GM19467 (cell line): ENCODE results near the gene PRRC2C.
A peak's percentile ranks its signal among the peaks of the same experiment; 100 is the strongest.
"Not testable (repeated sequence)": the region's sequence is repeated elsewhere in the genome, so short reads cannot be mapped to it uniquely, and the experiment has no call there.

Experiments
- ATAC-seq: cut with Tn5 transposase; IDR thresholded peaks from one replicate; pipeline ENCODE4 v1.9.1; 2021; ENCODE audit warnings: mild to moderate bottlenecking, moderate library complexity; ENCODE audit not compliant: unreplicated experiment

PRRC2C gene

DNA sequence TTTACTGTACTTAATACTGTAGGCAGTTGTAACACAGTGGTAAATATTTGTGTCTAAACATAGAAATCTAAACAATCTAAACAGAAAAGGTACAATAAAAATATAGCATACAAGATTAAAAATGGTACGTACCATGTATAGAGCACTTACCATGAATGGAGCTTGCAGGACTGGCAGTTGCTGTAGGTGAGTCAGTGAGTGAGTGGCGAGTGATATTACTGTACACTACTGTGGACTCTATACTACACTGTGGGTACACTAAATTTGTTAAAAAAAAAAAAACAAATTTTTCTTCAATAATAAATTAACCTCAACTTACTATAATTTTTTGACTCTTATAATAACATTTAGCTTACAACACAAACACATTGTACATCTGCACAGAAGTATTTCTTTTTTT, 97.3 kb downstream of the PRRC2C start:
- no peak for ATAC-seq

DNA sequence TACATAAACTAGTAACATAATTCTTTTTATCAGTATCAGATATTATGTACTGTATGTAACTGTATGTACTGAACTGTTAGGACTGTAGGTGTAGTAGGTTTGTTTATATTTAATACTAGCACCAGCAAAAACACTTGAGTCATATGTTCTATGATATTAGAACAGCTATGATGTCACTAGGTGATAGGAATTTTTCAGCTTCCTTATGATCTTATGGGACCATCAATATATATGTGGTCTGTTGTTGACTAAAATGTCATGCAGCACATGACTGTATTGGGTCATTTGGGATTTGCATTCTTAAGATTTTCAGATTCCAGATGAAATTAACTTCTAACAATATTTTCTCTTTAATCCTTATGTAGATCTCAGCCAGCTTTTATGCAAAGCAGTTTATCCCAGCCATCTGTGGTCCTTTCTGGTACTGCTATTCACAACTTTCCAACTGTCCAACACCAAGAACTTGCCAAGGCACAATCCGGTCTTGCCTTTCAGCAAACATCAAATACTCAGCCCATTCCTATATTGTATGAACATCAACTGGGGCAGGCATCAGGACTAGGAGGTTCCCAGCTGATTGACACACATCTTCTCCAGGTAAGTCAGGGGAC, 98.4 kb downstream of the PRRC2C start:
- no peak for ATAC-seq

DNA sequence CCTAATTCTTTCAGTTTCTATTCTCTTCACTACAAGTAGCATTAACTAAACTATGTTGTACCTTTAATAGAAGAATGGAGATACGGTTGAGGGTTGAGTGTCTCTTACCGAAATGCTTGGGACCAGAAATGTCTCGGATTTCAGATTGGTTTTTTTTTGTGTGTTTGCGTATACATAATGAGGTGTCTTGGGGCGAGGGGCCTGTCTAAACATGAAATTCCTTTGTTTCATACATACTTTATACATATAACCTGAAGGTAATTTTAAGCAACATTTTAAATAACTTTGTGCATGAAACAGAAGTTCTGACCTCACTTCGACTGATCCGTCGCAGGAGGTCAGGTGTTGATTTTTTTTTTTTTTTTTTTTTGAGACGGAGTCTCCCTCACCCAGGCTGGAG, 100.4 kb downstream of the PRRC2C start:
- ATAC-seq, result no peak

DNA sequence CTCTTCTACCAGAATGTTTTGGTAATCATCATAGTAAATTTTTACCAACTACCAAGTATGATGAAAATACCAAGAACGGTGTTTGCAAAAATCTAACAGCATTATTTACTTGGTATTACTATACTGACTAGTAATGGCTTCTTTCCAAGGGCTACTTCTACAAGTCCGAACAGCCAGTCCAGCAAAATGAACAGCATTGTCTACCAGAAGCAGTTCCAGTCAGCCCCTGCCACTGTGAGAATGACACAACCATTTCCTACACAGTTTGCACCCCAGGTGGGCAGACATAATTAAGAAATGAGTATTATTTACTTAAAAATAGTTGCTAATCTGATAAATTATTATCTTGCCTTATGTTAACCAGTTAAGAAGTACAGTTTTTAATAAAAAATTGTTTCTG, 102.9 kb downstream of the PRRC2C start:
- no peak for ATAC-seq

DNA sequence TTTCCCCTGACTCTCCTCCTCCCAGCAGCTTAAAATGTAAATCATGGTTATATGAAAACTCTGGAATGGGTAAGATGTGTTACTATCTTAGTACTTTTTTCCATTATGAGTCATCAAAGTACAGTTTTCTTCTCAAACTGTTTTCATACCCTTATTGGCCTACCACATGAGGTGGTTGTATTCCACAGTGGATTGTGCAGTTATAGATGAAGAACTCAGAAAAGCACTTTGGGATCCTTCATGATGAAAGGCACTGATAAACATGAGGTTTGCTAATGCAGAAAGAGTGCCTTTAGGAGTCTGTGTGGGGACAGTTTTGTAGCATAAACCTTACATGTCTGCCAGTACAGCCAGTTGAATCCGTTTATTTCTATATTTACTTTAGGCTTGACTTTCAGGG, 104.7 kb downstream of the PRRC2C start:
- no peak for ATAC-seq

DNA sequence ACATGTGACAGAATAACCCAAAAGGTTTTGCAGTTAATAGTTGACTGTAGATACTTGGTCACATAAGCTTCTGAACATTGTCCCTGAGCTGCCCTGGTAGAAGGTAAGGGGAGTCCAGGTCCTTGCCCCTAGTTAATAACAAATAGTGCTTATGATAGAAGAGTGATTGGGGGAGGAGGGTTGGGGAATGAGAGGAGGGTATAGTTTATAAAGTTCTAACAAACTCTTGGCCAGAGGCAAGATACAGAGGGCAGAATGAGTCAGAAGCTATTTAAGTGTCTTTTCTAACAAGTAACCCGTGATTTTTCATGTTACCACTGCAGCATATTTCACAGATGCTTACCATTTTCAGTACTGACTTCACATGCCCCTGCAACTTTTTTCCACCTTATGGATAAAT, 110.0 kb downstream of the PRRC2C start:
- ATAC-seq, result no peak

DNA sequence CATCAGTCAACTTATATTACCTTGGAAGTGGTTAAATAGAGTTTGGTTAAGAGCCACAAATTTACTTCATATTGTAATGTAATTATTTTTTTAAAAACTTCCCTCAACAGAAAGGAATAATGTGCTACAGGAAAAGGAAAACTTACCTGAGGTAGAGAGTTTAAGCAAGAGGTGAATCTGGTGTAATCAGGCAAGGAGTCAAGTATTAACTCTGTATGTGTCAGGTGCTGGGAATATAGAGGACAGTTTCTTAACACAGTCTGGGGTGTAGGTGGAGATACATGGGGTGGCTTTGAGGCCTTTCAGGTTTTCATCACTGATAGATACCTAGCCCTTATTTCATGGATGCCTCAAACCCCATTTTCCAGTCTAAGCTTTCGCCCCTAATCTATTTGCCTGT, 110.8 kb downstream of the PRRC2C start:
- ATAC-seq, result no peak

DNA sequence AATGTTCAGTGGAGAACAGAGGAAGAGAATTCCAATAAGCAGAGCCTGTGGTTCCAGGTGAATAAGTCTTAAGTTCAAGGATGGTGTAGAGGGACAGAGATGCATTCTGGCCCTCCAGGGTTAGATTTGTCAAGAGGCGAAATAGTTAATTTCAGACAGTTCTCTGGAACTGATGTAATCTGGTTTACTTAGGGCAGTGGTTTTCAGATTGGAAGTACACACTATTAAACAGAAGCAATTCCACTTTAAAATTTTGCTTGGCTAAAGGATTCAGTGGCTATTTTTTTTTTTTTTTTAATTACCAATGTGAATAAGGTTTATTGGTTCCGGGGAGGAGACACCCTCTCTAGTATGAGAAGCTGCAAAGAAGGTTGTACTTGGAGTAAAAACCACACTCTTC, 111.4 kb downstream of the PRRC2C start:
- no peak for ATAC-seq

DNA sequence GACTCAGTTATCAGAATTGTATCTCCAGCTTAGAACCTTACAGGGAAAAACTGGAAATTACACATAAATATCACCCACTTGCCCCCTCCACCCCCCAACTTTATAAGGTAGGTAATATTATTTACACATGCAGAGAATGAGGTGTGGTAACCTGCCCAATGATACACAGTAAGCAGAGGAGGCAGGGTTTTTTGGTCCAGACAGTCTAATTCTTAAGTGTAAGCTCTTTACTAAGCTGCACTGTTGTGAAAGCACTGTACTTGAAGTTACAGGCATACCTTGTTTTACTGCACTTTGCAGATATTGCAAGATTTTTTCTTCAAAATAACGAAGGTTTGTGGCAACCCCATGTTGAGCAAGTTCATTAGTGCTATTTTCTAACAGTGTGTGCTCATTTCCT, 111.9 kb downstream of the PRRC2C start:
- no peak for ATAC-seq

DNA sequence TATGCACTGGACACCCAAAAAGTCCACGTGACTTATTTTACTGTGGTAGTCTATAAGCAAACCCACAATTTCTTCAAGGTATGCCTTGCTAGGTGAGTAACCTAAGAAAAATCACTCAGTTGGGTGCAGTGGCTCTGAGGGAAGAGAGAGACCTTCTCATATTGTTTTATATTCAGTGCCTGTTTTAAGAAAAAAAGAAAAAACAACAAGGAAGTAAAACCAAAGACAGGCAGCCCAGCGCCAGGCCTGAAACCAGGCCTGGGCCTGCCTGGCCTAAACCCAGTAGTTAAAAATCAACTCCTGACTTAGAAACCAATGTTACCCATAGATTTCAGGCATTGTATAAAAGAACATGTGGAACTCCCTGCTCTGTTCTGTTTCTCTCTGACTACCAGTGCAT, 115.0 kb downstream of the PRRC2C start:
- ATAC-seq, result not testable (repeated sequence)

DNA sequence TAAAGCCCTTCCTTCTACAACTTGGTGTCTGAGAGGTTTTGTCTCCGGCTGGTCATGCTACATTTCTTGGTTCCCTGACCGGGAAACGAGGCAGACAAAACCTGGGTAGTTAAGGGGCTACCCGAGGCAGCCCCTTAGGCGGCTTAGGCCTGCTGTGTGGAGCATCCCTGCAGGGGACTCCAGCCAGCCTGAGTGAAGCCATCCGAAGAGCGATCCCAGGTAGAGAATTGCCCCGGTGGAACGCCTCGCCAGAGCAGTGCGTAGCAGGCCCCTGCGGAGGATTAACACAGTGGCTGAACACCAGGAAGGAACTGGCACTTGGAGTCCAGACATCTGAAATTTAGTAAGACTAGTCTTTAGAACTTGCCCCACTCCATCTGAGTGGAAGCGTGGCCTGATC, 115.5 kb downstream of the PRRC2C start:
- no peak for ATAC-seq

DNA sequence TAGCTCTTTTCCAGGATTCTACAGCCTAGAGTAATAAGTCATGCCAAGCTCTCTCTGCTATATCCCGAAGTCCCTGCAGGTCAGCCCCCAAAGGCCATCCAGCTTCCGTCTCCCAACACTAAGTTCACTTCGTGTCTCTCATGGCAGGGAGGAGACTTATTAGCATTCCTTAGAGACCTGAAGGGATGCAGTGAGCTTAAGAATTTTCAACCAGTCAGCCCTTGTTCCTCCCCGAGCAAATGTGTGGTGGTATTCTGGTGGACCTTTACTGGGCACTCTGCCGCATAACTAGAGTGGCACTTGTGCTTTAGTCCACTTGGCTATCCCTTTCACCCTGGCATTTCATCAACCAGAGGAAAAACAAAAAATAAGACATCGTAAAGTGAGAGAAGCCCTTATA, 117.7 kb downstream of the PRRC2C start:
- not testable (repeated sequence) for ATAC-seq

DNA sequence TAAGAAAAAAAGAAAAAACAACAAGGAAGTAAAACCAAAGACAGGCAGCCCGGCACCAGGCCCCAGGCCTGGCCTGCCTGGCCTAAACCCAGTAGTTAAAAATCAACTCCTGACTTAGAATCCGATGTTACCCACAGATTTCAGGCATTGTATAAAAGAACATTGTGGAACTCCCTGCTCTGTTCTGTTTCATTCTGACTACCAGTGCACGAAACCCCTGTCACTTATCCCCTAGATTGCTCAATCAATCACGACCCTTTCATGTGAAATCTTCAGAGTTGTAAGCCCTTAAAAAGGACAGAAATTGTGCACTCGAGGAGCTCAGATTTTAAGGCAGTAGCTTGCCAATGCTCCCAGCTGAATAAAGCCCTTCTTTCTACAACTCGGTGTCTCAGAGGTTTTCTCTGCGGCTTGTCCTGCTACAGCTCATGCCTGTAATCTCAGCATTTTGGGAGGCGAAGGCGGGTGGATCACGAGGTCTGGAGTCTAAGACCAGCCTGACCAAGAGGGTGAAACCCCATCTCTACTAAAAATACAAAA, 121.1 kb downstream of the PRRC2C start:
- ATAC-seq, result peak; percentile 48

DNA sequence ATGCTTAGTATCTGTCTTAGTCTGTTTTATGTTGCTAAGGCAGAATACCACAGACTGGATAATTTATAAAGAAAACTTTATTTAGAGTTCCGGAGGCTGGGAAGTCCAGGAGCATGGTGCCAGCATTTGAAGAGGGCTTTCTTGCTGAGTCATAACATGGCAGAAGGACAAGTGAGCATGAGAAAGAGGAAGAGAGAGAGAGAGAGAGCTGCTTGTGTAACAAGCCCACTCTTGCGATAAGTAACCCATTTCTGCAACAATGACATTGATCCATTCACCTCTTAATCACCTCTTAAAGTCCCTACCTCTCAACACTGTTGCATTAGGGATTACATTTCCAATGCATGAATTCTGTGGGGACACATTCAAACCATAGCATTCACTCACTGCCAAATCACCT, 125.1 kb downstream of the PRRC2C start:
- ATAC-seq, result peak; percentile 49

DNA sequence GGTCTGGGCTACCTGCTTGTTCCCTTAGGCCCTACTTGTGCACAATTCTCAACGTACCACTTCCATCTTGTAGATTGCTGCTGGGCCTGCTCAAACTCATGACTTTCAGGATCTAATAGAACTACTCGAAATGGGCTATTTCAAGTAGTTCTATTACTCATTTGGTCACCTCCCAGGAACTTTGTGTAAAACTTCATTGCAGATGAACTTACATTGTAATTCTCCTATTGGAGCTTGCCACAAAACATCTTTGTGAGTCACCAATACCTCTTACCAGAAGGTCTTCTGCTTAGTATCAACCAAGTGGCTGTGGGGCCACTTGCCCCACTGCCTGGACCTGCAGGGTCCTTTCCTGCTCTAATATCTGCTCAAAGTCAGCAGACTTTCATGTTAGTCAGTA, 126.0 kb downstream of the PRRC2C start:
- ATAC-seq, result no peak

DNA sequence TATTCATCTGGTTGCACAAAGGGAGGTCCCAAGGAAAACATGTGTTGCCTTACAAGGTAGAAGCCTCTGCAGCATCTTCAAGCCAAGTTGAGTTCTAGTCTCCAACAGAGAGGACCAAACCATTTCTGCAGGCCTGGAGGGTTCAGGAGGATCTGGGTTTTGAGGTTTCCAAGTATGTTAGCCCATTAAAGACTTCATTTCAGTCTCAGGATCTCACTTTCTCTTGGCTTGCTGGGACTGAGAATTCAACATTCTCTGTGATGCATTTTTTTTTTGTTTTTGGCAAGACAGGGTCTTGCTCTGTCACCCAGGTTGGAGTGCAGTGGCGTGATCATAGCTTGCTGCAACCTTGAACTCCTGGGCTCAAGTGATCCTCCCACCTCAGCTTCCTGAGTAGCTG, 128.0 kb downstream of the PRRC2C start:
- ATAC-seq, result no peak

DNA sequence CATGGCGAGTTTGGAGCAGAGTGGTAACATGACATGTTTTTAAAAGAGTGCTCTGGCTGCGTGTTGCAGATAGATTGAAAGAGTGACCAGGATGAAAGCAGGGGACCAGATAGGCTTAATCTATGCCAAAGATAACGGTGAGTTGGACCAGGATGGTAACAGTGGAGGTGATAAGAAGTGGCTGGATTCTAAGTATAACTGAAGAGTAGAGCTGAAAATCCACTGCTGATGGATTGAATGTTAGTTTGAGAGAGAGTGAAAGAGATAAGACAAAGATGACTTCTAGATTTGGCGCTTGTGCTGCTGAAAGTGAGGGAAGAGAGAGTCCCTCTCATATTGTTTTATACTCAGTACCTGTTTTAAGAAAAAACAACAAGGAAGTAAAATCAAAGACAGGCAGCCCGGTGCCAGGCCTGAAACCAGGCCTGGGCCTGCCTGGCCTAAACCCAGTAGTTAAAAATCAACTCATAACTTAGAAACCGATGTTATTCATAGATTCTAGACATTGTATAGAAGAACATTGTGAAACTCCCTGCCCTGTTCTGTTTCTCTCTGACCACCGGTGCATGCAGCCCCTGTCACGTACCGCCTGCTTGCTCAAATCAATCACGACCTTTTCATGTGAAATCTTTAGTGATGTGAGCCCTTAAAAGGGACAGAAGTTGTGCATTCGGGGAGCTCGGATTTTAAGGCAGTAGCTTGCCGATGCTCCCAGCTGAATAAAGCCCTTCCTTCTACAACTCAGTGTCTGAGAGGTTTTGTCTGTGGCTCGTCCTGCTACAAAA, 130.0 kb downstream of the PRRC2C start:
- not testable (repeated sequence) for ATAC-seq

DNA sequence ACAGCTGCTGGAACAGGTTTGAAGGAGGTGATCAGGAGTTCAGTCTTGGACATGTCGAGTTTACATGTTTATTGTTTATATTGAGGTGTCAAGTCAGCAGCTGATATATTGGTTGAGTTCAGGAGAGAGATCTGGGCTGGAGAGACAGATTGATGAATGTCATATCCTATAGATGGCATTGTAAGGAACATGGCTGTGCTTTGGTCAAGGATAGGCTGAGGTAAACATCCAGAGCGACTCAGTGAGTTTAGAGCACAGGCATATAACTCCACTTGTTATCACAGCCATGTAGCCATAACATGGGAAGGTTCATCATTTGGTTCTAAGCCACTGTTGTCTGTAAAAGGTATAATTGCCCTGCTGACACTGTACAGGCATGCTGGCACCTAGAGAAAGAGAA, 131.3 kb downstream of the PRRC2C start:
- ATAC-seq, result no peak

DNA sequence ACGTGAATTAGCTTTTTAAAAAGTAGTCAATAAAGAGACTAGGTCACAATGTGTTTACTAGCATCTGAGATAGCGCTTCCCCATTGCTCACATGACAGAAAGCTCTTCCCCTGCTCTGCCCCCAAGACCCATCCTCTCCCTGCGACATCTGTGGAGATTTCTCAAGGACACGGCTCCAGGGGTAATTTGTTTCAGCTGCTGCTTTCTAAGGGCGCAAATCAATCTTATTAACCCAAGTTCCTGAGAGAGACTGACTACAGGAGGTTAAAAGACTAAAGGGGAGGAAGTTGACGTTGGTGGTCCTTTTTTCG, 136.8 kb downstream of the PRRC2C start, which contains the start of gene MYOCOS:
Gene MYOCOS, plus strand, starts transcription at position 92 of the 311 bp plus-strand sequence. CDS start 1,641 bp downstream, outside the sequence.
- ATAC-seq, result no peak

DNA sequence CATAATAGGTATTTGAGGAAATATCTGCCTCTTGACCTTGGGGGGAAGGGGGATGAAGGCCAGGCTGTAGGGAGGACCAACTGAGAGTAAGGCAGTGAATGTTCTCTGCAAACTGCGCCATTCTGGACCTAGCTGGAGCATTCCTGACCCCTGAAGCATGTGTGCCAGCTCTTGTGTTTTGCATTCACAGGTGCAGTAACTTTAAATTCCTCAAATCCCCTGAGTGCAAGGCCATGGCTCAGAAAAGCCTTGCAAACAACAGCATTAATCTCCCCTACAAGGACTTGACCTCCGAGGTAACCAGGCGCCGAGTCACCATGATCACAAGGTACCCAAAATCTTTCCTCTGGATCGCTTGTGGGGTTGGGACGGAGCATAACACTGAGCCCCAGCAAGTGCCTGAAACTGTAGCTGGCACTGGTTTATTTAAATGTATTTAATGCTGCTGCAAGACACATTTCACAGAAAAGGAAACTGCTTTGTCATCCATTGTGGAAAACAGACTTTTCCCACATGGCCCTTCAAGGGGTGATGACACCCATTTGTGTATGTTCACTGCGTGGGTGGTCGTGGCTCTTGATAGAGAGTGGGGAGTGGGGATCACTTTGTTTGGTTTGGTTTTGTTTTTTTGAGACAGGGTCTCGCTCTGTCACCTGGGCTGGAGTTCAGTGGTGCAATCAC, 138.5 kb downstream of the PRRC2C start:
- no peak for ATAC-seq

DNA sequence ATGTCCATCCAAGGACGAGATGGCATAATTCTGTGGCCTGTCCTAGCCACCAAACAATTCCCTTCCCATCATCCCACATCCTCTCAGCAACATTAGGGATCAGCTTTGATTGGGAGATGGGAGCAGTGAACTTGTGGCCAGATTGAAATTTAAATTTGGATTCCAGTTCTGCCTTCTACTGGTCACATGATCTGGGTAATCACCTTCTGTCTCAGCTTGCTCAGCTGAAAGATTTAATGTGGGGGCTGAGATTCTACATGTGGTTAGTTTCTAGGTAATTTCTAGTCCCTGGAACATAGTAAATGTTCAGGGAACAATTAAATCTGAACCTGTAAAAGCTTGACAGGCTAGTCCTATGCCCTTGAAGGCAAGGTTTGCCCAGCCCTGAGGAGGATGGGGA, 139.9 kb downstream of the PRRC2C start:
- no peak for ATAC-seq

DNA sequence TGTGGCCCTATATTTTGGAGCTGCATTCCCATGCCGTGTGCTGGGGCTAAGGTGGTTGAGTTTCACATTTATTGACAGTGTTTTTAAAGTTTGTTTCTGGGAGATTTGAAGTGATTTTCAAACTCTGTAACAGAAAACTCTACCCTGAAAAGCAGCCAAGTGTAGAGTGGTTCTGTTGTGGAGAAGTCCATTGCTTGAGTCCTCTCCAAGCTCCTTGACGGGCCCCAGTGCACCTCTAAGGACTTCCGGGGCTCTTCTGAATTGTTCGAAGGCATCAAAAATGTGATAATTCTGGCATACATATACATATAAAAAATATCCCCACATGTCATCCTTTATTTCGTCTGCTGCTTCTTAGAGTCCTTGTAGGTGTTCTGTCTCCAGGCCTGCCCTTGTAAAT, 141.7 kb downstream of the PRRC2C start:
- ATAC-seq, result no peak
